HG03139 (cell line): ENCODE measurements around the gene UBR4.
"Not testable (repeated sequence)": the region's sequence is repeated elsewhere in the genome, so short reads cannot be mapped to it uniquely, and the experiment has no call there.

Experiments used
- ATAC-seq: cut with Tn5 transposase; IDR thresholded peaks from one replicate; pipeline ENCODE4 v1.9.1; 2021; ENCODE audit not compliant: unreplicated experiment

UBR4 gene

DNA sequence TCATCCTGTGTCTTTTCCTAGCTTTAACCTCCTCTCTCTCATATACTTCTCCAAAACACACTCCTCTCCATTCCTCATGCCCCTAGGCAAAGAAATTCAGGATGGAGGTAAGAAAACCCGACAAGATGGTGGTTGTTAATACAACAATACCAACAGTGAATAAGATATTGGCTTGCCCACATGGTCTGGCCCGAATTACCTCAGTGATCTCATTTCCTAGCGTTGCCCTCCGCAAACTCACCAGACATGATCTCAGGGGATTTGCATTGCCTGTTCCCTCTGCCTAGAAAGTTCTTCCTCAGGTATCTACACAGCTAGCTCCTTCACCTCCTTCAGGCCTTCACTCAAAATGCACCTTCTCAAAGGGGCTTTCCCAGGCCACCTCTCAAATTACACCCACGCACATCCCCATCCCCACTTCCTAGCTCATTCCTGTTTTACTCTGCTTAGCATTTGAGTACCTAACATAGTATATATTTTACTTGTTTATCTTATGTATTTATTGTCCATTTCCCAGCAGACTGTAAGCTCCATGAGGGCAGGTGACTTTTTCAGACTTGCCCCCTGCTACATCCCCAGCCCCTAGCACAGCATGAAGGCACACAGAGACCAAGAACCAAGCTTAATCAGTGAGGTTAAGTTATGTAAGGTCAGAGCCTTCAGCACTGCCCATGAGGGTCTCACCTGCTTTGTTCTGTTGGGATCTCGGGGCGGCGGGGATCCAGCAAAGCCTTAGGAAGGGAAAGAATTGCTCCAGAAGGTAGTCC lies 10.2 kb upstream of the UBR4 start:
- ATAC-seq = no peak

DNA sequence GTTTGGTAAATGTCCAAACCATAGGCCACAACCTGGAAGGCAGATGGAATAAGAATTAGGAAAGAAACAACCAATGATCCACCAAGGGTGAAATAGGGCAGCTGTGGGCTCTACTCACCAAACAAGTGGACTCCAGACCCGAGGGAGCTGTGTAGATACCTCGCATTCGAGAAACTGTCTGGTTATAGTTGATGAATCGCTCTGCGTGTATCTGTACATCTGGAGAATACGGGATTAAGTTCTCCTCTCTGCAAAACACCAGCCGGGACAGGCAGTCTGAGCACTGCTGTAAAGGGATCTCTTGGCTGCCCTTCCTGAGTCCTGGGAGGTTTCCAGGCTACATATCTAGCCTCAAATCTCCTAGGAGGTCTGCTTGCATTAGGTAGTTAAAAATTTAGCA lies 9.4 kb upstream of the UBR4 start:
- ATAC-seq = no peak

- ATAC-seq = not testable (repeated sequence)
Observed at GRCh38 chr1:19216585-19216984, 6.5 kb upstream of the UBR4 start.

- ATAC-seq = no peak
Observed at GRCh38 chr1:19213580-19213979, 3.5 kb upstream of the UBR4 start.

GRCh38 chr1:19212167-19212566 lies 2.1 kb upstream of the UBR4 start:
- ATAC-seq = no peak

GRCh38 chr1:19210772-19211549 lies 895 bp upstream of the UBR4 start:
- ATAC-seq = no peak

DNA sequence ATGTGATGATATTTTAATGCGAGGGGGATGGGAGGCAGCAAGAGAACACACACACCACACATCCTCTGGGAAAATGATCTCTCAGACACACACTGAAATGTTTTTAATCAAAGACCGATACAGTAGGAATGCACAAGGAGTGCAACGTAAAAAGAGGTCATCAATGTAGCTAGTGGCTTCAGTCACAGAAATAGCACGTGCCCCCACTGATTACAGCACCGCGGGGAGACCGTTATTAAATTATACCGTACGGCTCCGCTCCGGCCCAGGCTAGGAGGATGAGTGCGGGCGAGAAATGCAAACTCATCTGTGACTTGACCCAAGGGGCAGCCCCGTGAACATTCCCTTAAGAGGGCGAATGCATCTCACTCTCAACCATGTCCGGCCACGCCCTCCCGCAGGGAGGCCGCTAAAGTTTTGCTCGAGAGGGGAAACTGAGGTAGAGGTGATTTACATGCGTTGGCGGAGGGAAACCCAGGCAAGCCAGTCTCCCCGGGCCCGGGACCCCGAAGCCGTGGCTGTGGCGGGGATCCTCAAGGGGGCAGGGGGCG lies 552 bp downstream of the UBR4 start:
- peak; percentile 41 for ATAC-seq

DNA sequence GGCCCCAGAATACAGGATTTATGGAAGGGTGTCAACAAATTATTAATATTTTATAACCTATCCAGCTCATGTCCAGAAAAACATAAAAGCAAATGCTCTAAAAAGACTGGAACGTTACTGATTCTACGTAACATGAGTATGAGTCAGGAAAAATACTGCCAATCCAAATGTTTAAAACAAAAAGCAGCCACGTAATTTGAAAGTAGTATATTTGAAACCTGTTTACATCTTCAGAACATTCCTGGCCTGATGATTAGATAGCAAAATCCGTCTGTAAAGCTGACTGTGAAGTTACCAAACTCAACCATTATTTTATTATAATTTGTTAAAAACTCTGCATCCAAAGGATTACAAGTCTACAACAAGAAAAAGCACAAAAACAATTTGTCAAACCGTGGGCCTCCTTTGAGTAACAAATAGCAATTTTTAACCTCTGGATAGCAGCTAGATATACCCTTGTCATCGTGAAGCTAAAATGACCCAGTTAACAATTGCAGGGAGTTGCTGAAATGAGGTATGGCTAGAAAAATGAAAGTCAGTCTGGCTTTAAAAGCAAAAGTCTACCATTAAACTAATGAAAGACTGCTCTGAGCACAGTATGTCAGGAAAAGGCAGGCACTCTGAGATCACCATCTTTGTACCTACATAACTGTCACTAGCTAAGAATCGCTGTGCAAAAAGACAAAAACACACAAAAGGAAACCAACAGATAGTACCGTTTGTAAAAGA lies 1.2 kb downstream of the UBR4 start:
- no peak for ATAC-seq

DNA sequence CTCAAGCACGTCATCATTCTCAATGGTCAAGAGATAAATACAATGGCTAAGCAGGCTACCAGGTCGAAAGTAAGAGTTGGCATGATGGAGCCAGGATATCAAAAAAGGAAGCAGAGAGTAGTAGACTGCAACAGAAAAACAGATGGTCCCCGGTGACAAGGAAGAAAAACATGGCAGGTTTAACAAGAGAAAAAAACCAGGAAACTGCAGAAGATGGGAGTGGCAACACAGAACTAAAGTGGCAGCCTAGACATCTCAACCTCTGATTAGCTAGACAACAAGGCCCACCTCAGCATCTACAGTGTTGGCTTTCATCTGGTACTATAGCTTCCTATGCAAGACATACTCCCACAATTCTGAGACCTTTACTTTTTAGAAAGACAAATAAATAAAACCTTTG lies 3.1 kb downstream of the UBR4 start:
- ATAC-seq = no peak

- no peak for ATAC-seq
Observed at GRCh38 chr1:19205845-19206244, 4.2 kb downstream of the UBR4 start.

- ATAC-seq = no peak
Observed at GRCh38 chr1:19205403-19205802, 4.7 kb downstream of the UBR4 start.

- no peak for ATAC-seq
Observed at GRCh38 chr1:19204446-19205266, 5.4 kb downstream of the UBR4 start.

DNA sequence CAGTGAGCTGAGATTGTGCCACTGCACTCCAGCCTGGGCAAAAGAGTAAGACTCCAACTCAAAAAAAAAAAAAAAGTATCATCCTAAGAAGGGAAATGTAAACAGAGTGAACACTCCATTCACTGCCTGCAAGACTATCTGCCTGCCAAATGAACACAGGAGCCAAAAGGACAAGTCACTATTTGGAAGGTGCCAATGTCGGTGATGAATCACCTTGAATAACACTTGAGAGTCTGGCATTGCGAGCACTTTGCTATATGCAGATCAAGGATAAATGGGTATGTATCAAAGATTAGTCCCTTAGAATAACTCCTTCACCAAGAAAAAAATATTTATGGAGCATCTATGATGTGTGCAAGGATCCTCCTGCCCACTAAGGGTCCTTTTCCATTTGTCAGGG lies 6.6 kb downstream of the UBR4 start:
- no peak for ATAC-seq

DNA sequence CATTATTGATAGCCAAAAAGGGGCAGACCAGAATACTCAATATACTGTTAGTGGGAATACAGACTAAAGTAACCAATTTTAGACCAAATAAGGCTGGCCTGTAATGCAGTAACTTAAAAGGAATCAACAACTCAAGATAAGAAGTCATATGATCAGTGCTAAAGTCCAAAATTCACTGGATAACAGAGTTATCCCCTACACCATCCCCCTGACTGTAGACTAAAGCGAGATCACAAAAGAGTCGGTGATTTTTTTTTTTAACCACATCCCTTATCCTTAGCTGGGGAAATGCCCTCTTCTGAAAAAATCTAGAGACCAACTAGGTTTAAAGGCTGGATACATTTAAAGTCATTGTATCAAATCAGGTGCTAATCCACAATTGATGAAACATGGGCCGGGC lies 7.7 kb downstream of the UBR4 start:
- no peak for ATAC-seq

DNA sequence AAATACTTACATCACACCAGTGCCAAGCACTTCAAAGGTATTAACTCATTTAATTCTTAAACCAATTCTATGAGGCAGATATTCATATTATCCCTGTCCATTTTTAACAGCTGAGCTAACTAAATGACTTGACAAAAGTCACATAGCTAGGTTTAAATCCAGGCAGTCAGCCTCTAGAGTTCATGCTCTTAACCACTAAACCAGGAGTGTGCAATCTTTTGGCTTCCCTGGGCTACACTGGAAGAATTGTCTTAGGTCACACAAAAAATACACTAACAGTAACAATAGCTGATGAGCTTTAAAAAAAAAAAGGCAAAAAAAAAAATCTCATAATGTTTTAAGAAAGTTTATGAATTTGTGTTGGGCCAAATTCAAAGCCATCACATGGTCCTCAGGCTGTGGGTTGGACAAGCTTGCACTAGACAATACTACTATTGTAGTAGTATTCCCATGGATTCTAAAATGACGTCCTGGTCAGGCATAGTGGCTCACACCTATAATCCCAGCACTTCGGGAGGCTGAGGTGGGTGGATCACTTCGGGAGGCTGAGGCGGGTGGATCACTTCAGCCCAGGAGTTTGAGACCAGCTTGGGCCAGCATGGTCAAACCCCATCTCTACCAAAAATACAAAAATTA lies 10.0 kb downstream of the UBR4 start:
- ATAC-seq = no peak

- no peak for ATAC-seq
Observed at GRCh38 chr1:19199329-19199968, 10.6 kb downstream of the UBR4 start.

DNA sequence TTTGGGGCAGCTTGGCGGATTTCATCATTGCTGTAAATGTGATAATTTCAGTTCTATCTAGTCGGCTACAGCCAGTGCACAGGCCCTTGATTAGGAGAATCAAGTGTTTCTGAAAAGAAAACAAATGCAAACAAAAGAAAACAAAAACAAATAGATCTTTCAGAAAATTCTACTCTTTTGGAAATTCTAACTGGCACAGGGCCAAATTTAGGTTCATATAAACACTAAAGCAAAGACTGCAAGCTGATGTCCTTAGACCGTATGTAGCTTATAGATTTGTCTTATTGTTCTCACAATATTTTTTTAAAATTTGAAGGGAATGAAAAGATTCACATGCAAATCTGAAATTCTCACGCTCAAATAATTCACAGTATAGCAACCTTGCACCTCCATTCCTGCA lies 11.2 kb downstream of the UBR4 start:
- ATAC-seq = no peak

DNA sequence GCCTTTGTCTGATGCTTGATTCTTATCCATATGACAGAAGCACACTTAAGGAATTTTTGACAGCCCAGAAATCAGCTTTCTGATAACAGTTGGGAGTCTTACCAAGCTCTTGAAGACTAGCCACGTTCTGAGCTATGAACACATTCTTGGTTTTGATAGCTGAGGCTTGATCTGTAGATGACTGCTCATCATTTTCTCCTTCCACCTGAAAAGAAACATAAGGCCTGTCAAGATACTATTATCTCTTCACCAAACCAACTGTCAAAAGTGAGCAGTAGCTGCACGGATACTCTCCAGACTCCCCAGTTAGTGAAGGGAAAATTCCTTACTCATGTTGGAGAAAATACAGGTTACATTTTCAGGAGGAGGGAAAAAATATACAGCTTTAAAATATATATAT lies 12.2 kb downstream of the UBR4 start:
- ATAC-seq = no peak

DNA sequence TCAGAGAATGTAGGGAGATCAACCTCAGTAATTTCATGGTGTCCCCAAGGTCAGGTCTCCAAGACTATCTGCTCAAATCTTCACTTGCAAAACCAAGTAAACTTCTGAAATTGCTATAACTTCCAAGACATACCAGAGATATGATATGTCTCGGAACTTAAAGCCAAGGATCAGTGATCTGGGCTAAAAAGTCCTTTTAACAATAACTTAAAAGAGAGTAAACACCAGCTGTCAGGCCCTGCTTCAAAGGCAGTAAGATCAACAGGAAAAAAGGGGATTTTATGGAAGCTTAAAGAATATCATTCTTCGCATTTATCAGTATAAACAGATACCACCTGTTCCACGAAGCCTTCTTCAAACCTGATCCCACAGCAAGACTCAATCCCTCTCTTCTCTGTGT lies 13.7 kb downstream of the UBR4 start:
- ATAC-seq = no peak

GRCh38 chr1:19193004-19193403 lies 17.1 kb downstream of the UBR4 start:
- ATAC-seq = no peak
